Testis (tissue), 2 donors: ENCODE results near the gene KLF5.

Source experiments
- CTCF ChIP-seq, 3 experiments: fragments of 450-650 bp in 2 of 3; fragments of 200-600 bp in 1 of 3; sonication (generic) in 1 of 3; IDR thresholded peaks; one replicate each; pipeline ENCODE4 v1.5.1; 2016 to 2019; ENCODE audit warnings: antibody characterized with exemption in 3 of 3, mild to moderate bottlenecking in 2 of 3, moderate library complexity in 1 of 3
- POLR2A ChIP-seq: fragments of 450-650 bp; IDR thresholded peaks from one replicate; pipeline ENCODE4 v1.6.1; 2017; ENCODE audit warnings: antibody characterized with exemption, mild to moderate bottlenecking, moderate library complexity

DNA sequence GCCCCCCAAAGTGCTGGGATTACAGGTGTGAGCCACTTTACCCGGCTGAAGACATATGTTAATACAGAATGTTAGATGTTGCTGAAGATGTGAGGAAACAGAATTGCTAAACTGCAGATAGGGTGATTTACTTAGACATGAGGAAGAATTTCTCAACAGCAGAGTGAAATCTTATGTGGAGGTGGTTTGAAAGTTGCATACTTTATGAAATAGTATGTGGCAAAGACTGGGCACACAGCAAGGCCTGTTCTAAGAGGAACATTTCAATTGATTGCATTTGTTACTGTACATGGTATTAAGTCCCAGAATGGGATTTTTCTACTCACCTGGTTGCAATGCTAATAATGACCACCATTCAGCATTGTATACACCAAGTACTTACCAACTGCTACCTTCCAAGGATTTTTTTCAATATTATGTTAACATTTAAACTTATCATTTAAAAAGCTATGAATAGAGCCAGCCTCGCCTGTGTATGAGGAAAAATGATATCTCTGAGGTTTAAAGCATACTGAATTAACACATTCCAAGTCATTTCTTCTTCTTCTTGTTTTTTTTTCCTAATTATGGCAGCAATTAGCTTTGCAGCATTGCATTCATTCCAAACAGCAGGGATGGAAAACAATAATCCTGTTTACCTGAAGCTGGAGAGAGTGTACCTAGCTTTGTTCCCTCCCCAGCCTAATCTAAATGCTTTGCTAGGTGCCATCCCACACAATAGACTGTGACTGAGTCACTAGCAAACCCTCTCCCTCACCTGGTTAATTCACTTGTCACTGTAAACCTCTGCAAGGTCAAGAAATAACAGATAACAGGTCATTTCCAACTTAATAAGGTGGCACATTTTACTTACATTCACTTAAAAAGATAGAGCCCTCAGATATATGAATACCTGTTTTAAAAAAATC, 19.4 kb upstream of the KLF5 start:
- TF ChIP-seq CTCF (IDR thresholded peaks at IDR 0.05) (no peak), POLR2A (no peak)
